ENCODE data around the gene MACO1. TPM values are rescaled to one million over a fixed set of nuclear protein-coding genes. Genes with fewer than 3 reads are reported as not detected.
A peak's percentile ranks its signal among the peaks of the same experiment; 100 is the strongest.

Gene MACO1
- total and polyA plus RNA-seq, 9 of the 15 experiments (the other 6 are each of a cell fraction or from before 2014, with no cell fraction given) = 4.6 to 28.4 (median 21.7) TPM

GRCh38 chr1:25442178-25442577 is 11.5 kb downstream of the MACO1 start (continued):
- TF ChIP-seq FOXO4 (CRISPR knock-in tag; IDR thresholded peaks at IDR 0.05) = no peak
- no peak for TF ChIP-seq ZNF121 (CRISPR knock-in tag; conservative IDR thresholded peaks at IDR 0.05)
- TF ChIP-seq GABPA (tag; conservative IDR thresholded peaks at IDR 0.05; ENCODE audit: low read depth) = no peak
- TF ChIP-seq ZBTB49 (CRISPR knock-in tag; IDR thresholded peaks at IDR 0.05; ENCODE audit: borderline replicate concordance) = no peak
- TF ChIP-seq ZNF449 (CRISPR knock-in tag; IDR thresholded peaks at IDR 0.05) = no peak
- TF ChIP-seq TFE3 (CRISPR knock-in tag; IDR thresholded peaks at IDR 0.05) = no peak
- no peak for TF ChIP-seq EGR1 (conservative IDR thresholded peaks at IDR 0.05)
- TF ChIP-seq MCM3 (IDR thresholded peaks at IDR 0.05) = no peak
- TF ChIP-seq CCAR2 (IDR thresholded peaks at IDR 0.05; ENCODE audit: low read depth, low read length) = no peak
- TF ChIP-seq MCM7 (IDR thresholded peaks at IDR 0.05) = no peak
- TF ChIP-seq ZNF311 (CRISPR knock-in tag; IDR thresholded peaks at IDR 0.05) = no peak
- 0 out of 2 replicates have a peak, but pooled peaks have one; percentile 39 for TF ChIP-seq NFATC3 (IDR thresholded peaks at IDR 0.05)
- no peak for TF ChIP-seq ZNF384 (IDR thresholded peaks at IDR 0.05; ENCODE audit: low read depth, low read length)
- no peak for TF ChIP-seq CTCFL (IDR thresholded peaks at IDR 0.05; ENCODE audit: borderline replicate concordance, insufficient read depth, low read depth, low read length, poor library complexity, severe bottlenecking)
- no peak for TF ChIP-seq SPI1 (IDR thresholded peaks at IDR 0.05; ENCODE audit: borderline replicate concordance, low read depth, low read length)

Measured in K562 (cell line).